K562 (cell line): ENCODE results near the gene FUT9. TPM values are rescaled to one million over a fixed set of nuclear protein-coding genes. Genes with fewer than 3 reads are reported as not detected.

ENCODE experiments used
- ATAC-seq: fragments of 200-7000 bp; cut with Tn5 transposase; 3 replicates; pipeline ENCODE4 v1.9.1; 2020; ENCODE audit warnings: moderate library complexity
- BruUV-seq: library from RNA; stranded (reverse); fragments of 400-500 nt; replicated peaks from 2 replicates; lab custom pipeline; 2021; lab: Mats Ljungman, UMichigan
- CTCF ChIA-PET: fragments of 300-600 bp; formaldehyde crosslinking; extraction: SDS; loops from one replicate; lab custom pipeline; 2021; ENCODE audit warnings: low intra/inter-chr PET ratio; lab: Yijun Ruan, JAX
- POLR2A ChIA-PET: fragments of 300-600, 350-650 bp; sonication (Branson Sonifier 250); formaldehyde crosslinking; extraction: SDS; loops from one replicate; lab custom pipeline; 2021; ENCODE audit warnings: antibody characterized with exemption, inconsistent platforms; lab: Yijun Ruan, JAX
- DNase-seq, 4 experiments: peaks; one replicate each; pipeline versions ENCODE4 v3.0.0 to v3.0.0-alpha.2; 2011 to 2018; ENCODE audit warnings: low spot score in 3 of 4, mixed read lengths in 3 of 4; ENCODE audit errors: extremely low read depth in 1 of 4
- FAIRE-seq: peaks from 2 replicates; lab custom pipeline; 2011; peaks lifted over from hg19 to GRCh38; lab: Jason Lieb, UNC
- H2AFZ ChIP-seq: 2 replicates; pipeline ENCODE4 v1.6.0; 2011; ENCODE audit warnings: low read depth, low read length, control low read depth, inconsistent platforms
- H3K27ac ChIP-seq: fragments of 200-600 bp; 3 replicates; pipeline ENCODE4 v1.8.0; 2011; ENCODE audit warnings: low read depth, mild to moderate bottlenecking, control low read depth, inconsistent platforms, low read length, moderate library complexity, mixed read lengths; ENCODE audit errors: extremely low read depth
- H3K27me3 ChIP-seq, 2 experiments: fragments of 300-600 bp in 1 of 2; 2 replicates in 1 of 2; 3 replicates in 1 of 2; pipeline versions ENCODE4 v1.6.0 to v1.8.0; 2011; ENCODE audit warnings: inconsistent platforms in 2 of 2, low read length in 2 of 2, mild to moderate bottlenecking in 1 of 2, mixed read lengths in 1 of 2, moderate library complexity in 1 of 2; ENCODE audit not compliant: control insufficient read depth in 2 of 2, insufficient read depth in 2 of 2
- H3K36me3 ChIP-seq: fragments of 300-600 bp; 3 replicates; pipeline ENCODE4 v1.8.0; 2011; ENCODE audit warnings: mild to moderate bottlenecking, low read length, inconsistent platforms; ENCODE audit not compliant: control insufficient read depth, insufficient read depth
- H3K4me1 ChIP-seq, 2 experiments: fragments of 200-600 bp in 1 of 2; replicated peaks in 1 of 2; 2 replicates in 1 of 2; 3 replicates in 1 of 2; pipeline versions ENCODE4 v1.5.1 to v1.8.0; 2011; ENCODE audit warnings: inconsistent platforms in 2 of 2, low read length in 2 of 2, mild to moderate bottlenecking in 1 of 2, mixed read lengths in 1 of 2, moderate library complexity in 1 of 2; ENCODE audit not compliant: control insufficient read depth in 2 of 2, insufficient read depth in 2 of 2
- H3K4me2 ChIP-seq: 2 replicates; pipeline ENCODE4 v1.6.1; 2011; ENCODE audit warnings: low read length, control low read depth, inconsistent platforms, mixed read lengths; ENCODE audit not compliant: insufficient read depth
- H3K4me3 ChIP-seq: fragments of 200-600 bp; sonication (generic), shearing (Covaris generic); 2 replicates; pipeline ENCODE4 v1.5.1; 2016; ENCODE audit warnings: control low read depth, inconsistent platforms
- H3K79me2 ChIP-seq: fragments of 200-600 bp; 3 replicates; pipeline ENCODE4 v1.8.0; 2011; ENCODE audit warnings: low read length, inconsistent platforms; ENCODE audit not compliant: control insufficient read depth, insufficient read depth
- H3K9ac ChIP-seq, 2 experiments: 2 replicates each; pipeline versions ENCODE4 v1.6.0 to v1.6.1; 2011; ENCODE audit warnings: low read depth in 2 of 2, low read length in 2 of 2, control low read depth in 1 of 2, inconsistent platforms in 1 of 2, mild to moderate bottlenecking in 1 of 2, mixed read lengths in 1 of 2; ENCODE audit not compliant: insufficient read depth in 1 of 2
- H3K9me1 ChIP-seq: one replicate; pipeline ENCODE4 v1.6.0; 2011; ENCODE audit warnings: inconsistent platforms, mild to moderate bottlenecking, low read length, moderate library complexity; ENCODE audit not compliant: control insufficient read depth, insufficient read depth
- H3K9me3 ChIP-seq: replicated peaks from 2 replicates; pipeline ENCODE4 v1.5.1; 2011; ENCODE audit warnings: low read depth, low read length, inconsistent platforms; ENCODE audit not compliant: control insufficient read depth, insufficient read depth
- H4K20me1 ChIP-seq: replicated peaks from 2 replicates; pipeline ENCODE4 v1.6.1; 2011; ENCODE audit warnings: low read length, inconsistent platforms, mixed read lengths; ENCODE audit not compliant: control insufficient read depth, insufficient read depth
- BMI1 ChIP-seq: fragments of 150-350 bp; IDR thresholded peaks from 2 replicates; pipeline ENCODE4 v1.6.1; 2014; ENCODE audit warnings: low read length
- GTF2E2 ChIP-seq: fragments of 200-800 bp; sonication (Bioruptor generic); IDR thresholded peaks from 2 replicates; pipeline ENCODE4 v1.6.1; 2016; ENCODE audit warnings: missing genetic modification characterization, missing compliant biosample characterization
- HMG20B ChIP-seq: fragments of 250-450 bp; sonication (Bioruptor Pico); IDR thresholded peaks from 2 replicates; pipeline ENCODE4 v1.5.0; 2021; ENCODE audit warnings: mild to moderate bottlenecking
- PHF21A ChIP-seq: fragments of 450-650 bp; IDR thresholded peaks from 2 replicates; pipeline ENCODE4 v1.6.1; 2017; ENCODE audit warnings: low read depth, borderline replicate concordance
- TCFL5 ChIP-seq: fragments of 250-450 bp; sonication (Bioruptor Pico); conservative IDR thresholded peaks from 2 replicates; pipeline ENCODE4 v1.6.1; 2021; ENCODE audit warnings: mild to moderate bottlenecking, moderate library complexity, matching md5 sums
- ZBTB8A ChIP-seq: fragments of 450-650 bp; IDR thresholded peaks from 2 replicates; pipeline ENCODE4 v1.6.1; 2018; ENCODE audit warnings: mild to moderate bottlenecking, moderate library complexity; ENCODE audit not compliant: partially characterized antibody
- ZNF561 ChIP-seq: fragments of 450-650 bp; formaldehyde crosslinking; conservative IDR thresholded peaks from 2 replicates; pipeline ENCODE4 v1.4.0; 2020; ENCODE audit warnings: mild to moderate bottlenecking, moderate library complexity
- ZNF785 ChIP-seq: fragments of 250-450 bp; sonication (Bioruptor Pico); IDR thresholded peaks from 2 replicates; pipeline ENCODE4 v1.4.0; 2020; ENCODE audit warnings: mild to moderate bottlenecking
- WGBS: fragments of 100-300 bp; shearing (Covaris generic); methylation state at CpG from one replicate; pipeline ENCODE4 v1.1.6; 2016; ENCODE audit warnings: low coverage, mixed read lengths; ENCODE audit not compliant: insufficient coverage; ENCODE audit errors: missing lambda C conversion rate; 5-methylcytosine and 5-hydroxymethylcytosine counted together
- in situ Hi-C: fragments of 300-500 bp; cut with MboI; formaldehyde crosslinking; loops from 4 replicates; pipeline ENCODE4 v1.15.0; 2018; ENCODE audit warnings: inconsistent platforms, mixed read lengths
- intact Hi-C: fragments of 100-400 bp; cut with micrococcal nuclease; formaldehyde crosslinking; loops from 2 replicates; pipeline ENCODE4 v1.14.2; 2022
- polyA plus RNA-seq, 8 experiments: library from polyadenylated mRNA; depleted of rRNA in 4 of 8; stranded (reverse) in 5 of 8; unstranded in 3 of 8; fragments of >200 nt; fragmentation: Nextera tagmentation in 2 of 8; fragmentation: Illumina TruSeq in 1 of 8; extraction: Ambion mirVana in 2 of 8; extraction: Trizol in 1 of 8; gene quantifications; 2 replicates each; pipeline versions ENCODE4 v1.2.1 to v1.2.3, GENCODE V29; 2011 to 2014; ENCODE audit warnings: inconsistent platforms in 1 of 8, missing spikeins in 1 of 8
- total RNA-seq, 7 experiments: library from RNA; depleted of rRNA in 6 of 7; stranded (reverse); fragments of >200 nt in 6 of 7; fragmentation: Illumina TruSeq in 2 of 7; extraction: Trizol in 2 of 7; gene quantifications; 2 replicates each; pipeline versions ENCODE4 v1.2.1 to v1.2.3, GENCODE V29; 2011 to 2021; ENCODE audit warnings: low replicate concordance in 1 of 7
- TF ChIP-seq, protein P1 (sequence below): fragments of 250-450 bp; sonication (Bioruptor Pico); IDR thresholded peaks from 2 replicates; pipeline ENCODE4 v1.6.1; 2021; ENCODE audit warnings: mild to moderate bottlenecking

The FUT9 gene
- total and polyA plus RNA-seq, 9 of the 15 experiments (the other 6 are each of a cell fraction or from before 2014, with no cell fraction given), result not detected

DNA sequence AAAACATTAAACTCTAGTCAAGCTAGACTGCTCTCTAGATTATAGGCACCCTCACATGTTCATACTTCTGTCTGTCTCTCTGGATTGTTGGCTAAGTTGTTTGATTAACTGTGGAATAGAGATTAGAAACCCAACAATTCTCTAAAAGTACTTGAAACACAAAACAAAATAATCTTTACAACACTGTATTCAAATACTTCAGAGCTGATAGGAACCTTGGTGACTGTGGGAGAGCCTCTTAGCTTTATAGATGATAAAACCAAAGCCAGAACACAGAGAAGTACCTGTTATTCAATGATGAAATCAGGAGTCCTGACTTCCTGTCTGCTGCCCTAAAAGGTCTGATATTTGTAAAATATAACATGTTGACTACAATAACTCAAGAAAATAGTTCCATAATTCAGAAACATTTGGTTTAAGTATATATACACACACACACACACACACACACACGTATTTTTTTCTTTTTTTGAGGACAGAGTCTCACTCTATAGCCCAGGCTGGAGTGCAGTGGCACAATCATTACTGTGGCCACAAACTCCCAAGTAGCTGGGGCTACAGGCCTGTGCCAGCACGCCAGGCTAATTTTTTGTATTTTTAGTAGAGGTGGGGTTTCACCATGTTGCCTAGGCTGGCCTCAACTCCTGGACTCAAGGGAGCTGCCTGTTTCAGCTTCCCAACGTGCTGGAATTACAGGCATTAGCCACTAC lies 222.0 kb downstream of the FUT9 start:
- no peaks in the 10 kb centered on the region for H3K9me1 ChIP-seq
- H4K20me1 ChIP-seq, result no peaks in the 10 kb centered on the region
- no peak for ATAC-seq
- H3K36me3 ChIP-seq, result no peaks in the 10 kb centered on the region
- DNase-seq, result no peak
- H3K27me3 ChIP-seq, result no peaks in the 10 kb centered on the region
- H3K9me3 ChIP-seq, result no peaks in the 10 kb centered on the region
- no peak for FAIRE-seq
- ChIA-PET CTCF (no interaction called here), POLR2A (no interaction called here)
- H3K9ac ChIP-seq, result no peak overlapping the region
- no peak overlapping the region for H3K4me2 ChIP-seq
- H3K4me1 ChIP-seq, result no peaks in the 10 kb centered on the region
- no peak overlapping the region for H3K4me3 ChIP-seq
- H2AFZ ChIP-seq, result no peak overlapping the region
- WGBS, result 0% methylated on average over 3 of the region's 3 CpGs
- TF ChIP-seq, protein P1, sequence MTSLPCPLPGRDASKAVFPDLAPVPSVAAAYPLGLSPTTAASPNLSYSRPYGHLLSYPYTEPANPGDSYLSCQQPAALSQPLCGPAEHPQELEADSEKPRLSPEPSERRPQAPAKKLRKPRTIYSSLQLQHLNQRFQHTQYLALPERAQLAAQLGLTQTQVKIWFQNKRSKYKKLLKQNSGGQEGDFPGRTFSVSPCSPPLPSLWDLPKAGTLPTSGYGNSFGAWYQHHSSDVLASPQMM (CRISPR knock-in tag), result no peak
- no peak for TF ChIP-seq HMG20B (CRISPR knock-in tag)
- no peak for TF ChIP-seq ZNF785 (CRISPR knock-in tag)
- no peaks in the 10 kb centered on the region for H3K79me2 ChIP-seq
- no peak overlapping the region for H3K27ac ChIP-seq
- in situ Hi-C loops, result no loop called here
- no TSS peak for BruUV-seq
- intact Hi-C loops, result no loop called here

DNA sequence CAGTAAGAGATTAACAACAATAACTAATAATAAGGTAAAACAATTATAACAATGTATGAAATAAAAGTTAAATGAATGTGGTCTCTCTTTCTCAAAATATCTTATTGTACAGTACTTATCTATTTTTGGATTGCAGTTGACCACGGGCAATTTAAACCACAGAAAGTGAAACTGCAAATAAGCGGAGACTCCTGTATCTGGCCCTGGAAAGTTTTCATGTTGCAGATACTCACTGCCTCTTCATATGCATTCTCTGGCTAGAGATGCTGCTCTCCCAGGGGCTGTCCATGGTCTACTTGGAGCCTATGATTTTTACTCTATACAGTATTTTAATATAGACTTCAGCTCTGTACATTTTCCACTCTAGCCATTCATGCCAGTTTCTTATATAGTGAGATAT lies 230.8 kb downstream of the FUT9 start:
- Histone ChIP-seq H2AFZ (no peak overlapping the region), H3K27ac (no peak overlapping the region), H3K4me1 (no peaks in the 10 kb centered on the region), H4K20me1 (no peaks in the 10 kb centered on the region), H3K4me2 (no peak overlapping the region), H3K27me3 (no peaks in the 10 kb centered on the region), H3K9me3 (no peaks in the 10 kb centered on the region), H3K9me1 (no peaks in the 10 kb centered on the region), H3K4me3 (no peak overlapping the region), H3K9ac (no peak overlapping the region), H3K79me2 (no peaks in the 10 kb centered on the region), H3K36me3 (no peaks in the 10 kb centered on the region)
- BruUV-seq, result no TSS peak
- ATAC-seq (no peak), FAIRE-seq (no peak), DNase-seq (no peak)
- WGBS, result 0% methylated on average over 2 of the region's 2 CpGs
- no peak for TF ChIP-seq ZBTB8A
- TF ChIP-seq GTF2E2 (tag), result no peak
- TF ChIP-seq ZNF561 (CRISPR knock-in tag), result no peak
- TF ChIP-seq PHF21A, result no peak
- no peak for TF ChIP-seq BMI1
- TF ChIP-seq TCFL5 (CRISPR knock-in tag), result no peak
- ChIA-PET CTCF (no interaction called here), POLR2A (no interaction called here)
- in situ Hi-C loops (no loop called here), intact Hi-C loops (no loop called here)
